SU-DHL-6 (cell line): ENCODE measurements around the gene FAM171A2.

Experiments
- H2AFZ ChIP-seq: fragments of 200-600 bp; sonication (generic); 2 replicates; pipeline ENCODE4 v1.6.1; 2014; ENCODE audit warnings: low read depth, mild to moderate bottlenecking, moderate library complexity, mixed read lengths, antibody characterized with exemption, low read length; ENCODE audit not compliant: severe bottlenecking
- H3F3A ChIP-seq: fragments of 200-600 bp; shearing (Covaris generic); 2 replicates; pipeline ENCODE4 v1.6.0; 2016; ENCODE audit warnings: antibody characterized with exemption, mild to moderate bottlenecking; ENCODE audit not compliant: insufficient read depth
- H3K27ac ChIP-seq: fragments of 200-600 bp; sonication (generic); 2 replicates; pipeline ENCODE4 v1.5.1; 2016; ENCODE audit warnings: low read depth, mild to moderate bottlenecking, low read length, moderate library complexity, mixed read lengths
- H3K27me3 ChIP-seq: fragments of 200-600 bp; sonication (generic), shearing (Covaris generic); 2 replicates; pipeline ENCODE4 v1.6.0; 2014; ENCODE audit warnings: mild to moderate bottlenecking, low read length
- H3K36me3 ChIP-seq: fragments of 200-600 bp; sonication (generic); 2 replicates; pipeline ENCODE4 v1.6.1; 2014; ENCODE audit warnings: mild to moderate bottlenecking, low read length, mixed read lengths
- H3K4me2 ChIP-seq: fragments of 300-600, 200-600 bp; shearing (Covaris generic), sonication (generic); 2 replicates; pipeline ENCODE4 v1.6.0; 2014; ENCODE audit warnings: low read length, low read depth, mild to moderate bottlenecking; ENCODE audit not compliant: poor library complexity, severe bottlenecking
- H3K4me3 ChIP-seq: fragments of 200-600 bp; sonication (generic); 2 replicates; pipeline ENCODE4 v1.5.1; 2014; ENCODE audit warnings: antibody characterized with exemption, low read length, mild to moderate bottlenecking, mixed read lengths; ENCODE audit not compliant: insufficient read depth, poor library complexity, severe bottlenecking
- H3K79me2 ChIP-seq: fragments of 200-600 bp; sonication (generic); 2 replicates; pipeline ENCODE4 v1.6.1; 2014; ENCODE audit warnings: mild to moderate bottlenecking, low read length, moderate library complexity; ENCODE audit not compliant: insufficient read depth
- H3K9ac ChIP-seq: fragments of 200-600 bp; sonication (generic); 2 replicates; pipeline ENCODE4 v1.7.0; 2014; ENCODE audit warnings: mild to moderate bottlenecking, low read length
- H3K9me2 ChIP-seq: fragments of 200-600 bp; sonication (generic); replicated peaks from 2 replicates; pipeline ENCODE4 v1.6.1; 2014; ENCODE audit warnings: low read length; ENCODE audit not compliant: insufficient read depth
- H3K9me3 ChIP-seq: fragments of 200-600 bp; sonication (generic); 2 replicates; pipeline ENCODE4 v1.6.1; 2014; ENCODE audit warnings: low read length, mixed read lengths; ENCODE audit not compliant: insufficient read depth
- H4K20me1 ChIP-seq: fragments of 200-600 bp; sonication (generic); 2 replicates; pipeline ENCODE4 v1.6.1; 2014; ENCODE audit warnings: low read depth, mild to moderate bottlenecking, antibody characterized with exemption, low read length, moderate library complexity, mixed read lengths
- CTCF ChIP-seq: fragments of 200-600 bp; sonication (generic); IDR thresholded peaks from one replicate; pipeline ENCODE4 v1.5.1; 2017; ENCODE audit warnings: antibody characterized with exemption, mild to moderate bottlenecking, low read length, moderate library complexity; ENCODE audit not compliant: insufficient read depth, poor library complexity, severe bottlenecking
- EZH2phosphoT487 ChIP-seq: fragments of 200-600 bp; sonication (generic), shearing (Covaris generic); conservative IDR thresholded peaks from 2 replicates; pipeline ENCODE4 v1.6.1; 2018; ENCODE audit warnings: mild to moderate bottlenecking, antibody characterized with exemption, low read length, moderate library complexity, mixed read lengths

Gene FAM171A2

DNA sequence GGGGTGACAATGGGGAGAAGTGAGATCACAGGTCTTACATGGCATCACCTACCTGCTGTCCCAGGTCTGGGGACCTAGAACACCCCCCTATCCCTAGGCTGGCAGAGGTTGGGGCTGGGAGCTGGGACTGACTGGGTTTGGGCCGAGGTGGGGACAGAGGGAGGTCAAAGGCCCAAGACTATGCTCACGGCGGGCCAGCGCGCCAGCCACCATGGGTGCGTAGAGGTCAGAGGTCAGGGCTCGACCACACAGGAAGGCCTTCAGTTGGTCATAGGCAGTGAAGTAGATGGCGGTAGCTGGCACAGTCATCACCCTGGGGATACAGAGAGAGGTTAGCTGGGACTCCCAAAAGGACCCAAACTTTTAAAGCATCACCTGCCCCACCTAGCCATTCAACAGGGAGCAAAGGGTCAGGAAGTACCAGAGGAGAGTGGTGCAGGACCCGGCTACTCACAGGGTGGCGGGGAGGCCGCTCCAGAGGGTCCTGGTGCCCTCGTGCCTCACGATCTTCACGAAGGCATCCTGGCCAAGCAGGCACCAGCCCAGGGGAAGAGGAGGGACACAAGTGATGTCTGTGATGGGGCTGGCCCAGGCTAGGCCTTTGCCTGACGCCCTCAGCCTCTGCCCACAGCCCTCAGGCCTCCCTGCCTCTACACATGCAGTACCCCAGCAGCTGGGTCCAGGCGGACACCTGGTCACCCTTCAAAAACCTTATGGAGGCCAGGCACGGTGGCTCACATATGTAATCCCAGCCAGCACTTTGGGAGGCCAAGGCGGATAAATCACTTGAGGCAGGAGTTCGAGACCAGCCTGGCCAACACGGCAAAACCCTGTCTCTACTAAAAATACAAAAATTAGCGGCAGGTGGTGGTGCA is 42.2 kb downstream of the FAM171A2 start:
- H3K4me2 ChIP-seq: no peak overlapping the region
- no peak for TF ChIP-seq CTCF
- TF ChIP-seq EZH2phosphoT487: no peak
- H3K36me3 ChIP-seq: no peaks in the 10 kb centered on the region
- H3K79me2 ChIP-seq: peaks cover 9% of the 10 kb centered on the region
- peaks cover 11% of the 10 kb centered on the region for H3F3A ChIP-seq
- no peak overlapping the region for H3K9ac ChIP-seq
- H2AFZ ChIP-seq: no peak overlapping the region
- no peak overlapping the region for H3K4me3 ChIP-seq
- H3K27me3 ChIP-seq: no peaks in the 10 kb centered on the region
- H3K9me2 ChIP-seq: no peaks in the 10 kb centered on the region
- no peaks in the 10 kb centered on the region for H4K20me1 ChIP-seq
- no peak overlapping the region for H3K27ac ChIP-seq
- no peaks in the 10 kb centered on the region for H3K9me3 ChIP-seq

GRCh38 chr17:44320066-44320465 is 43.6 kb downstream of the FAM171A2 start:
- Histone ChIP-seq H3F3A (no peaks in the 10 kb centered on the region), H3K27me3 (no peaks in the 10 kb centered on the region), H4K20me1 (no peaks in the 10 kb centered on the region), H3K4me3 (no peak overlapping the region), H3K9ac (no peak overlapping the region), H3K4me2 (no peak overlapping the region), H3K36me3 (no peaks in the 10 kb centered on the region), H3K9me3 (no peaks in the 10 kb centered on the region), H3K27ac (no peak overlapping the region), H3K79me2 (peaks cover 9% of the 10 kb centered on the region), H3K9me2 (no peaks in the 10 kb centered on the region), H2AFZ (no peak overlapping the region)
- TF ChIP-seq CTCF (no peak), EZH2phosphoT487 (no peak)

- H3K9me3 ChIP-seq: no peaks in the 10 kb centered on the region
Observed at GRCh38 chr17:44318077-44318892, 45.4 kb downstream of the FAM171A2 start.

More at GRCh38 chr17:44318077-44318892, 45.4 kb downstream of the FAM171A2 start:
- Histone ChIP-seq H3K27me3 (no peaks in the 10 kb centered on the region), H3K9me2 (no peaks in the 10 kb centered on the region), H3K9ac (no peak overlapping the region), H3K4me3 (no peak overlapping the region), H3K79me2 (no peaks in the 10 kb centered on the region), H3K36me3 (no peaks in the 10 kb centered on the region), H2AFZ (no peak overlapping the region), H3F3A (no peaks in the 10 kb centered on the region), H3K4me2 (no peak overlapping the region), H4K20me1 (no peaks in the 10 kb centered on the region), H3K27ac (no peak overlapping the region)
- TF ChIP-seq EZH2phosphoT487 (no peak), CTCF (no peak)
